ENCODE results near the gene HP1BP3. TPM values are rescaled to one million over a fixed set of nuclear protein-coding genes. Genes with fewer than 3 reads are reported as not detected.
A peak's percentile ranks its signal among the peaks of the same experiment; 100 is the strongest.

The HP1BP3 gene
- 160 and 201 TPM in 2 replicates for total RNA-seq (2014; rRNA removed; shearing (Covaris generic))

GRCh38 chr1:20787029-20787839 lies at the start of gene HP1BP3:
TSS of gene HP1BP3 (minus strand) at chr1:20787307. CDS start at chr1:20780440, 6,867 bp downstream.
- peak; percentile 73 to 81 for DNase-seq (ENCODE audit: low read depth in 1 of 2, low spot score in 2 of 2)
- Histone ChIP-seq H3K9me3 (replicated peaks) (no peaks in the 10 kb centered on the region), H3K36me3 (peaks cover 22% of the 10 kb centered on the region), H3K4me1 (replicated peaks) (peaks cover 15% of the 10 kb centered on the region), H3K4me3 (peak within 1 kb of the TSS; percentile 98), H3K27me3 (replicated peaks) (no peaks in the 10 kb centered on the region), H3K27ac (peak within 1 kb of the TSS; percentile 94)

- Histone ChIP-seq H3K27me3 (replicated peaks) (no peaks in the 10 kb centered on the region), H3K27ac (no peak overlapping the region), H3K36me3 (peaks cover 15% of the 10 kb centered on the region), H3K4me1 (replicated peaks) (peaks cover 4% of the 10 kb centered on the region; the same call in 1 of the 2 replicates), H3K4me3 (no peak overlapping the region), H3K9me3 (replicated peaks) (no peaks in the 10 kb centered on the region)
- no peak for DNase-seq (ENCODE audit: low read depth in 1 of 2, low spot score in 2 of 2)
These were observed 49.1 kb upstream of the HP1BP3 start for GRCh38 chr1:20836230-20836629.

GRCh38 chr1:20834780-20835179 lies 47.7 kb upstream of the HP1BP3 start:
- Histone ChIP-seq H3K4me1 (replicated peaks) (peaks cover 4% of the 10 kb centered on the region; the same call in 1 of the 2 replicates), H3K27me3 (replicated peaks) (no peaks in the 10 kb centered on the region), H3K27ac (no peak overlapping the region), H3K9me3 (replicated peaks) (no peaks in the 10 kb centered on the region), H3K36me3 (peaks cover 4% of the 10 kb centered on the region; the same call in 1 of the 2 replicates), H3K4me3 (no peak overlapping the region)
- no peak for DNase-seq (ENCODE audit: low read depth in 1 of 2, low spot score in 2 of 2)

GRCh38 chr1:20834192-20834591 lies 47.1 kb upstream of the HP1BP3 start:
- Histone ChIP-seq H3K4me3 (no peak overlapping the region), H3K36me3 (peaks cover 4% of the 10 kb centered on the region; the same call in 1 of the 2 replicates), H3K27ac (no peak overlapping the region), H3K4me1 (replicated peaks) (peaks cover 4% of the 10 kb centered on the region; the same call in 1 of the 2 replicates), H3K27me3 (replicated peaks) (no peaks in the 10 kb centered on the region), H3K9me3 (replicated peaks) (no peaks in the 10 kb centered on the region)
- no peak for DNase-seq (ENCODE audit: low read depth in 1 of 2, low spot score in 2 of 2)

- no peaks in the 10 kb centered on the region for H3K9me3 ChIP-seq (replicated peaks)
- H3K27me3 ChIP-seq (replicated peaks): no peaks in the 10 kb centered on the region
- peaks cover 24% of the 10 kb centered on the region for H3K36me3 ChIP-seq
- H3K4me1 ChIP-seq (replicated peaks): no peaks in the 10 kb centered on the region
- H3K4me3 ChIP-seq: no peak overlapping the region
- no peak for DNase-seq (ENCODE audit: low read depth in 1 of 2, low spot score in 2 of 2)
- no peak overlapping the region for H3K27ac ChIP-seq
These were observed 43.3 kb upstream of the HP1BP3 start for GRCh38 chr1:20830378-20830777.

GRCh38 chr1:20829946-20830345 lies 42.8 kb upstream of the HP1BP3 start:
- Histone ChIP-seq H3K4me1 (replicated peaks) (no peaks in the 10 kb centered on the region), H3K36me3 (peaks cover 25% of the 10 kb centered on the region), H3K9me3 (replicated peaks) (no peaks in the 10 kb centered on the region), H3K4me3 (no peak overlapping the region), H3K27ac (no peak overlapping the region), H3K27me3 (replicated peaks) (no peaks in the 10 kb centered on the region)
- no peak for DNase-seq (ENCODE audit: low read depth in 1 of 2, low spot score in 2 of 2)

GRCh38 chr1:20829531-20829930 lies 42.4 kb upstream of the HP1BP3 start:
- Histone ChIP-seq H3K36me3 (peaks cover 26% of the 10 kb centered on the region), H3K4me1 (replicated peaks) (no peaks in the 10 kb centered on the region), H3K4me3 (no peak overlapping the region), H3K27me3 (replicated peaks) (no peaks in the 10 kb centered on the region), H3K9me3 (replicated peaks) (no peaks in the 10 kb centered on the region), H3K27ac (no peak overlapping the region)
- DNase-seq (ENCODE audit: low read depth in 1 of 2, low spot score in 2 of 2): no peak

GRCh38 chr1:20823845-20824244 lies 36.7 kb upstream of the HP1BP3 start:
- Histone ChIP-seq H3K9me3 (replicated peaks) (no peaks in the 10 kb centered on the region), H3K4me1 (replicated peaks) (no peaks in the 10 kb centered on the region), H3K4me3 (no peak overlapping the region), H3K36me3 (peaks cover 27% of the 10 kb centered on the region), H3K27ac (no peak overlapping the region), H3K27me3 (replicated peaks) (no peaks in the 10 kb centered on the region)
- no peak for DNase-seq (ENCODE audit: low read depth in 1 of 2, low spot score in 2 of 2)

- H3K27me3 ChIP-seq (replicated peaks): no peaks in the 10 kb centered on the region
- H3K36me3 ChIP-seq: peaks cover 14% of the 10 kb centered on the region
- H3K9me3 ChIP-seq (replicated peaks): no peaks in the 10 kb centered on the region
- DNase-seq (ENCODE audit: low read depth in 1 of 2, low spot score in 2 of 2): no peak
- no peak overlapping the region for H3K27ac ChIP-seq
- H3K4me1 ChIP-seq (replicated peaks): no peaks in the 10 kb centered on the region
- no peak overlapping the region for H3K4me3 ChIP-seq
These were observed 34.4 kb upstream of the HP1BP3 start for GRCh38 chr1:20821466-20821865.

GRCh38 chr1:20819818-20820217 lies 32.7 kb upstream of the HP1BP3 start:
- Histone ChIP-seq H3K27me3 (replicated peaks) (no peaks in the 10 kb centered on the region), H3K4me1 (replicated peaks) (no peaks in the 10 kb centered on the region), H3K27ac (no peak overlapping the region), H3K36me3 (peaks cover 7% of the 10 kb centered on the region), H3K9me3 (replicated peaks) (no peaks in the 10 kb centered on the region), H3K4me3 (no peak overlapping the region)
- DNase-seq (ENCODE audit: low read depth in 1 of 2, low spot score in 2 of 2): no peak

GRCh38 chr1:20814534-20814871 lies 27.4 kb upstream of the HP1BP3 start:
- no peak for DNase-seq (ENCODE audit: low read depth in 1 of 2, low spot score in 2 of 2)
- Histone ChIP-seq H3K27ac (no peak overlapping the region), H3K4me3 (no peak overlapping the region), H3K4me1 (replicated peaks) (no peaks in the 10 kb centered on the region), H3K36me3 (peaks cover 10% of the 10 kb centered on the region), H3K9me3 (replicated peaks) (no peaks in the 10 kb centered on the region), H3K27me3 (replicated peaks) (no peaks in the 10 kb centered on the region)

GRCh38 chr1:20811916-20812315 lies 24.8 kb upstream of the HP1BP3 start:
- H3K27me3 ChIP-seq (replicated peaks): no peaks in the 10 kb centered on the region
- no peak for DNase-seq (ENCODE audit: low read depth in 1 of 2, low spot score in 2 of 2)
- H3K9me3 ChIP-seq (replicated peaks): no peaks in the 10 kb centered on the region
- H3K27ac ChIP-seq: no peak overlapping the region
- H3K4me1 ChIP-seq (replicated peaks): no peaks in the 10 kb centered on the region
- peaks cover 11% of the 10 kb centered on the region for H3K36me3 ChIP-seq
- no peak overlapping the region for H3K4me3 ChIP-seq

- Histone ChIP-seq H3K9me3 (replicated peaks) (no peaks in the 10 kb centered on the region), H3K36me3 (no peaks in the 10 kb centered on the region), H3K4me1 (replicated peaks) (peaks cover 5% of the 10 kb centered on the region), H3K27ac (no peak overlapping the region), H3K4me3 (no peak overlapping the region), H3K27me3 (replicated peaks) (no peaks in the 10 kb centered on the region)
- DNase-seq (ENCODE audit: low read depth in 1 of 2, low spot score in 2 of 2): no peak
These were observed 6.1 kb upstream of the HP1BP3 start for GRCh38 chr1:20793236-20793635.

GRCh38 chr1:20792196-20792595 lies 5.1 kb upstream of the HP1BP3 start:
- DNase-seq (ENCODE audit: low read depth in 1 of 2, low spot score in 2 of 2): no peak
- H3K9me3 ChIP-seq (replicated peaks): no peaks in the 10 kb centered on the region
- H3K27ac ChIP-seq: no peak overlapping the region
- no peaks in the 10 kb centered on the region for H3K27me3 ChIP-seq (replicated peaks)
- peaks cover 9% of the 10 kb centered on the region for H3K4me1 ChIP-seq (replicated peaks)
- no peaks in the 10 kb centered on the region for H3K36me3 ChIP-seq
- no peak overlapping the region for H3K4me3 ChIP-seq

Data from SJSA1 (cell line).